ENCODE data around the gene SREBF2.

DNA sequence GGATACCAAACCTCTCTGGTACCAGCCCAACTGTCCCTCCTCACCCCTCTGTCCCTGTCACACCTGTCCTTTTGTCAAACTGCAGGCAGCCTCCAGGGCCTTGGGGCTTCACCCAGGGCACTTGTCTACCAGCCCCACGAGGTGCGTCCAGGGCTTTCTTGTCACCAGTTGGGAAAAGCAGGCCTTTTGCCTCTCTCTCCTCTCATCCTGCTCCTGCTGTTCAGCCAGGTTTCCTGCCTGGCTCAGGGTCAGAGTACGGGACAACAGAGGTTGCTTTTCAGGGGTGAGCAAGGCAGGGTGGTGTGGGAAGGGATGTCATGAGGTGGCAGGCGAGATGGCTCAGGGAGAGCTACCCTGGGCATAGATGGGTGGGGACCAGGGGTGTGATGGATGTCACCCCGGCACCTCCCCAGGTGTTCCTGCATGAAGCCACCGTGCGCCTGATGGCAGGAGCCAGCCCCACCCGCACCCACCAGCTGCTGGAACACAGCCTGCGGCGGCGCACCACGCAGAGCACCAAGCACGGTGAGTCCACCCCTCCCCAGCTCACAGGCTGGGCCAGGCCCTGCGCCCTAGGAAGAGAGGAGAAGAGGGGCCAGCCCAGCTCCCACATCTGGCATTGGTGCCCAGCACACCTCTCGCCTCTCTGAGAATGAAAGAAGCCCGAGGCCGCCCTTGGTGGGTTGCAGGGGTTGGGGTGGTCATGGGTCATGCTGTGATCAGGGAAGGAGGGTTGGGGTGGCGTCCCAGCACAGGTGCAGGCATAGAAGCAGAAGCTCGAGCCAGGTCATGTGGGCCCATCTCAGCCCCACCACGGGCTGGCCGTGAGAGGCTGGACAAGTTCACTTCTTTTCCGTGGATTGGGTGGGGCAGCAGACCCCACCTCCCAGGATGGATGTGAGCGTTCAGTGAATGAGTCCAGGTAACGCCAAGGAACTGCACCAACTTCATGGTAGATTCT lies 71.8 kb downstream of the SREBF2 start:
- TF ChIP-seq, protein P1, sequence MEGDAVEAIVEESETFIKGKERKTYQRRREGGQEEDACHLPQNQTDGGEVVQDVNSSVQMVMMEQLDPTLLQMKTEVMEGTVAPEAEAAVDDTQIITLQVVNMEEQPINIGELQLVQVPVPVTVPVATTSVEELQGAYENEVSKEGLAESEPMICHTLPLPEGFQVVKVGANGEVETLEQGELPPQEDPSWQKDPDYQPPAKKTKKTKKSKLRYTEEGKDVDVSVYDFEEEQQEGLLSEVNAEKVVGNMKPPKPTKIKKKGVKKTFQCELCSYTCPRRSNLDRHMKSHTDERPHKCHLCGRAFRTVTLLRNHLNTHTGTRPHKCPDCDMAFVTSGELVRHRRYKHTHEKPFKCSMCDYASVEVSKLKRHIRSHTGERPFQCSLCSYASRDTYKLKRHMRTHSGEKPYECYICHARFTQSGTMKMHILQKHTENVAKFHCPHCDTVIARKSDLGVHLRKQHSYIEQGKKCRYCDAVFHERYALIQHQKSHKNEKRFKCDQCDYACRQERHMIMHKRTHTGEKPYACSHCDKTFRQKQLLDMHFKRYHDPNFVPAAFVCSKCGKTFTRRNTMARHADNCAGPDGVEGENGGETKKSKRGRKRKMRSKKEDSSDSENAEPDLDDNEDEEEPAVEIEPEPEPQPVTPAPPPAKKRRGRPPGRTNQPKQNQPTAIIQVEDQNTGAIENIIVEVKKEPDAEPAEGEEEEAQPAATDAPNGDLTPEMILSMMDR (IDR thresholded peaks at IDR 0.05; ENCODE audit: low read depth, low read length): no peak
- TF ChIP-seq POLR2A (IDR thresholded peaks at IDR 0.05; ENCODE audit: extremely low read depth, insufficient read length) (no peak), MYC (IDR thresholded peaks at IDR 0.05; ENCODE audit: low read depth, low read length) (no peak)
- TF ChIP-seq, protein P2, sequence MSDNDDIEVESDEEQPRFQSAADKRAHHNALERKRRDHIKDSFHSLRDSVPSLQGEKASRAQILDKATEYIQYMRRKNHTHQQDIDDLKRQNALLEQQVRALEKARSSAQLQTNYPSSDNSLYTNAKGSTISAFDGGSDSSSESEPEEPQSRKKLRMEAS (IDR thresholded peaks at IDR 0.05; ENCODE audit: low read depth, low read length): no peak
